ENCODE measurements around the gene SPC24. TPM values are rescaled to one million over a fixed set of nuclear protein-coding genes. Genes with fewer than 3 reads are reported as not detected.
"Not testable (repeated sequence)": the region's sequence is repeated elsewhere in the genome, so short reads cannot be mapped to it uniquely, and the experiment has no call there.

SPC24 gene
- total and polyA plus RNA-seq, 3 donors from 2014 or later: 5.4 to 7.4 (median 7.1) TPM

DNA sequence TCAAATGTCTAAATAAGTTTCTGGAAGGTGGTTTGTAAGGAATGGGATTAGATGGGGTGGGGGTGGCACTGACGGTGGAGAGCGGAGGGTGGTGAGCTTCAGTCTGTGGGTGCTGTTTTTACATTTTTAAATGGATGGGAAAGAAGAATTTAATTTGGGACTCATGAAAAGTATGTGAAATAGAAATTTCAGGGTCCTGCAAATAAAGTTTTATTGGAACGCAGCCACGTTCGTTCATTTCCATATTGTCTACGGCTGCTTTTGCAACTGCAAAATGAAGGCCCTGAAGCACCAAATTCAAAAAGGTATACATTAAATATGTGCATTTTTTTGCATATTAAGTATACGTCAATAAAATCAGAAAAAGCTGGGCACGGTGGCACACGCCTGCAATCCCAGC is 31.9 kb upstream of the SPC24 start:
- intact Hi-C loops (cut with DNase I; ENCODE audit: low total_unique reads): no loop called here
- no peak for TF ChIP-seq POLR2A (IDR thresholded peaks at IDR 0.05)
- TF ChIP-seq, protein P1, sequence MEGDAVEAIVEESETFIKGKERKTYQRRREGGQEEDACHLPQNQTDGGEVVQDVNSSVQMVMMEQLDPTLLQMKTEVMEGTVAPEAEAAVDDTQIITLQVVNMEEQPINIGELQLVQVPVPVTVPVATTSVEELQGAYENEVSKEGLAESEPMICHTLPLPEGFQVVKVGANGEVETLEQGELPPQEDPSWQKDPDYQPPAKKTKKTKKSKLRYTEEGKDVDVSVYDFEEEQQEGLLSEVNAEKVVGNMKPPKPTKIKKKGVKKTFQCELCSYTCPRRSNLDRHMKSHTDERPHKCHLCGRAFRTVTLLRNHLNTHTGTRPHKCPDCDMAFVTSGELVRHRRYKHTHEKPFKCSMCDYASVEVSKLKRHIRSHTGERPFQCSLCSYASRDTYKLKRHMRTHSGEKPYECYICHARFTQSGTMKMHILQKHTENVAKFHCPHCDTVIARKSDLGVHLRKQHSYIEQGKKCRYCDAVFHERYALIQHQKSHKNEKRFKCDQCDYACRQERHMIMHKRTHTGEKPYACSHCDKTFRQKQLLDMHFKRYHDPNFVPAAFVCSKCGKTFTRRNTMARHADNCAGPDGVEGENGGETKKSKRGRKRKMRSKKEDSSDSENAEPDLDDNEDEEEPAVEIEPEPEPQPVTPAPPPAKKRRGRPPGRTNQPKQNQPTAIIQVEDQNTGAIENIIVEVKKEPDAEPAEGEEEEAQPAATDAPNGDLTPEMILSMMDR (IDR thresholded peaks at IDR 0.05): no peak
- H3K4me1 ChIP-seq: peaks cover 5% of the 10 kb centered on the region

DNA sequence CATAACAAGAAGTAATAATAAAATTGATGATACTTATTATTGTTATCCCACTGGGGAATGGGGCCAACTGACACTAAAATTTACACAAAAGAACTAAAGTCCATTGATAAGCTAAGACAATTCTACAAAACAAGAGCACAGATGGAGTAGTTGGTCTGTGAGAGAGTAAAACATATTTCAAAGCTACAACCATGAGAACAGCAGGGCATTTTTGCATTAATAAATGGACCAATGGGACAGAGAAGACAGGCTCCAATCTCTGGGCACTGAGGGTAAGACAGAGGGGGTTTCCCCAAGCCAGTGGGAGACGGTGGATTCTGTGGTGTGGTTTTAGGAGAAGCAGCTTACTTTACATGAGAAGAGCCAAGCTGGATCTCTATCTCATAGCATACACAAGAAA is 27.4 kb upstream of the SPC24 start:
- Histone ChIP-seq H3K4me1 (peaks cover 8% of the 10 kb centered on the region), H3K4me3 (no peak overlapping the region), H3K27ac (peak overlapping the region; percentile 0 to 24), H3K36me3 (ENCODE audit: low read depth, missing control alignments) (no peaks in the 10 kb centered on the region), H3K27me3 (no peaks in the 10 kb centered on the region), H3K9me3 (no peaks in the 10 kb centered on the region)
- TF ChIP-seq, protein P1 (IDR thresholded peaks at IDR 0.05): no peak
- no peak for TF ChIP-seq POLR2A (IDR thresholded peaks at IDR 0.05)
- intact Hi-C loops (cut with DNase I; ENCODE audit: low total_unique reads): no loop called here
- DNase-seq: no peak
- 92 to 100% methylated on average over 1 of the region's 1 CpG for WGBS, 2 donors

More for the DNA sequence above, 31.9 kb upstream of the SPC24 start:
- H3K9me3 ChIP-seq: no peaks in the 10 kb centered on the region
- no peaks in the 10 kb centered on the region for H3K36me3 ChIP-seq (ENCODE audit: low read depth, missing control alignments)
- H3K4me3 ChIP-seq: no peak overlapping the region
- 79 to 83% methylated on average over 9 of the region's 9 CpGs for WGBS, 2 donors
- DNase-seq: no peak
- peak overlapping the region in 1 of 2 donors; percentile 77 for H3K27ac ChIP-seq
- H3K27me3 ChIP-seq: no peaks in the 10 kb centered on the region

DNA sequence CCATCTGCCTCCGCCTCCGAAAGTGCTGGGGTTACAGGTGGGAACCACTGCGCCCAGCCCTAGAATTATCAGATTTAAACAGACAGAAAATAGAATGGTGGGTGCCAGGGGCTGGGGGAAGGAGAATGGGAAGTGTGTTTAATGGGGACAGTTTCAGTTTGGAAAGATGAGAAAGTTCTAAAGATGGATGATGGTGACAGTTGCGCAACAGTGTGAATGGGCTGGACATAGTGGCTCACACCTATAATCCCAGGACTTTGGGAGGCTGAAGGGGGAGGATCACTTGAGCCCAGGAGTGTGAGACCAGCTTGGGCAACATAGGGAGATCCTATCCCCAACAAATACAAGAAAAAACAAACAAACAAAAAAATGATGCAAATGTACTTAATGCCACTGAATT is 25.9 kb upstream of the SPC24 start:
- WGBS, 2 donors: 76 to 82% methylated on average over 4 of the region's 4 CpGs
- no peak overlapping the region for H3K4me3 ChIP-seq
- no peaks in the 10 kb centered on the region for H3K9me3 ChIP-seq
- TF ChIP-seq POLR2A (IDR thresholded peaks at IDR 0.05): no peak
- H3K4me1 ChIP-seq: peaks cover 8% of the 10 kb centered on the region
- intact Hi-C loops (cut with DNase I; ENCODE audit: low total_unique reads): no loop called here
- no peaks in the 10 kb centered on the region for H3K36me3 ChIP-seq (ENCODE audit: low read depth, missing control alignments)
- DNase-seq: no peak
- H3K27me3 ChIP-seq: no peaks in the 10 kb centered on the region
- peak overlapping the region in 1 of 2 donors; percentile 64 for H3K27ac ChIP-seq

GRCh38 chr19:11180975-11181374 is 25.4 kb upstream of the SPC24 start:
- H3K9me3 ChIP-seq; H3K4me3 ChIP-seq; H3K36me3 ChIP-seq (ENCODE audit: low read depth, missing control alignments); intact Hi-C loops (cut with DNase I; ENCODE audit: low total_unique reads); DNase-seq; H3K4me1 ChIP-seq; H3K27me3 ChIP-seq: not testable (repeated sequence)
- H3K27ac ChIP-seq: peak overlapping the region in 1 of 2 donors; percentile 66
- 60 to 65% methylated on average over 8 of the region's 8 CpGs for WGBS, 2 donors

- peak overlapping the region in 1 of 2 donors; percentile 66 for H3K27ac ChIP-seq
- no peaks in the 10 kb centered on the region for H3K27me3 ChIP-seq
- DNase-seq: no peak
- no peak for TF ChIP-seq POLR2A (IDR thresholded peaks at IDR 0.05)
- TF ChIP-seq, protein P1 (IDR thresholded peaks at IDR 0.05): no peak
- WGBS, 2 donors: 62 to 64% methylated on average over 6 to 8 of the region's 8 CpGs
- peaks cover 8% of the 10 kb centered on the region for H3K4me1 ChIP-seq
- H3K9me3 ChIP-seq: no peaks in the 10 kb centered on the region
- intact Hi-C loops (cut with DNase I; ENCODE audit: low total_unique reads): no loop called here
- no peak overlapping the region for H3K4me3 ChIP-seq
- no peaks in the 10 kb centered on the region for H3K36me3 ChIP-seq (ENCODE audit: low read depth, missing control alignments)
Observed at GRCh38 chr19:11180346-11180745, 24.8 kb upstream of the SPC24 start.

DNA sequence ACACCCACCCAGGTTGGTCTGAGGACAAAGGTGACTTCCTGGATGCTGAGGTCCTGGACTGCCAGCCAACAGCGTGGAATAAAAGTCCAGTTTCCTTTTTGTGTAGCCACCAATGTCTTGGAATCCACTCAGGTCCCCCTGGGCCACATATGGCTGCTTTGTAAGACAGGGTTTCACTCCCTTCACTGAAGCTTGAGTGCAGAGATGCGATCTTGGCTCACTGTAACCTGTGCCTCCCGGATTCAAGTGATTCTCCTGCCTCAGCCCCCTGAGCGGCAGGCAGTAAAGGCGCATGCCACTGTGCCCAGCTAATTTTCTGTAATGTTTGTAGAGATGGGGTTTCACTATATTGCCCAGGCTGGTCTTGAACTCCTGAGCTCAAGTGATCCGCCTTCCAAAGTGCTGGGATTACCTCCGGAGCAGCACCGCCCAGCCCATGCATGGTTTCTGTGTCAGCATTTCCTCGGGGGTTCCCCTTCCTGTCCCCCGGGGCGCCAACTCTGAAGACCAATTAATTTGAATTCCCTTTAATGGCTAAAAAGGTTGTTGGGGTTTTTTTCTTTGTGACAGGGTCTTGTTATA is 24.2 kb upstream of the SPC24 start:
- TF ChIP-seq POLR2A (IDR thresholded peaks at IDR 0.05): no peak
- TF ChIP-seq, protein P1 (IDR thresholded peaks at IDR 0.05): no peak
- H3K4me1 ChIP-seq: peaks cover 8% of the 10 kb centered on the region

DNA sequence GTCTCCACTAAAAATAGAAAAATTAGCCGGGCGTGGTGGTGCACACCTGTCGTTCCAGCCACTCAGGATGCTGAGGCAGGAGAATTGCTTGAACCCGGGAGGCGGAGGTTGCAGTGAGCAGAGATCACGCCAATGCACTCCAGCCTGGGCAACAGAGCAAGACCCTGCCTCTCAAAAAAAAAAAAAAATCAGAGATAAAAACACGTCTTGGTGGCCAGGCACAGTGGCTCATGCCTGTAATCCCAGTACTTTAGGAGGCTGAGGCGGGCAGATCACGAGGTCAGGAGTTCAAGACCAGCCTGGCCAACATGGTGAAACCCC is 23.5 kb upstream of the SPC24 start:
- H3K36me3 ChIP-seq (ENCODE audit: low read depth, missing control alignments); intact Hi-C loops (cut with DNase I; ENCODE audit: low total_unique reads); H3K9me3 ChIP-seq; H3K4me1 ChIP-seq; DNase-seq; H3K27me3 ChIP-seq; H3K4me3 ChIP-seq: not testable (repeated sequence)
- 85 to 89% methylated on average over 9 of the region's 9 CpGs for WGBS, 2 donors
- H3K27ac ChIP-seq: peak overlapping the region in 1 of 2 donors; percentile 66

More for the DNA sequence above, 24.2 kb upstream of the SPC24 start:
- WGBS, 2 donors: 56 to 67% methylated on average over 11 of the region's 11 CpGs
- intact Hi-C loops (cut with DNase I; ENCODE audit: low total_unique reads): no loop called here
- Histone ChIP-seq H3K4me3 (no peak overlapping the region), H3K36me3 (ENCODE audit: low read depth, missing control alignments) (no peaks in the 10 kb centered on the region), H3K9me3 (no peaks in the 10 kb centered on the region), H3K27ac (peak overlapping the region; percentile 39 to 66), H3K27me3 (no peaks in the 10 kb centered on the region)
- no peak for DNase-seq

All from testis (tissue), 3 donors.